HUDEP-2 (cell line): ENCODE results near the gene JMJD1C.
"Not testable (repeated sequence)": the region's sequence is repeated elsewhere in the genome, so short reads cannot be mapped to it uniquely, and the experiment has no call there.

Experiments used
- DNase-seq, 76 experiments: peaks; one replicate each; lab custom pipeline; 2025; ENCODE audit not compliant: unreplicated experiment in 76 of 76; lab: John Stamatoyannopoulos, UW

JMJD1C gene

DNA sequence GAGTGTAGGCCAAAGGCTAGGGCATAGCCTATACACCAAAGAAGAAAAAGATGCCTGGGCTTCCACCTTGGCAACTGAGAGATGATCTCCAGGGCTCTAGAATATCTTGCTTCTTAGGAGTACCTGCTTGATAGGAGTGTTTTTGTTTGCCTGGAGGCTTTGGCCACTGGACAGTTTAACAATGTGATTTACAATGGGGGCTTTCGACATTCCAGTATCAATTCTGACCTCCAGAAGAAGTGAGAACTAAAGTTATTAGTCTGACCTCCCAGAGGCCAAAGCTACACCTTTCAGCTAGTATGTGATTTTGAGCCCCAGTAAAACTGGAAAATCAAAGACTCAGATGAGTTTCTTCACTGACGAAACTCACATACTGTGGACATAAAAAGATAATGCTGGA is 96.1 kb downstream of the JMJD1C start:
- DNase-seq: no peak

- DNase-seq: no peak
Measured at GRCh38 chr10:63368365-63368764, 97.4 kb downstream of the JMJD1C start.

- DNase-seq: no peak
Measured at GRCh38 chr10:63366933-63367332, 98.8 kb downstream of the JMJD1C start.

DNA sequence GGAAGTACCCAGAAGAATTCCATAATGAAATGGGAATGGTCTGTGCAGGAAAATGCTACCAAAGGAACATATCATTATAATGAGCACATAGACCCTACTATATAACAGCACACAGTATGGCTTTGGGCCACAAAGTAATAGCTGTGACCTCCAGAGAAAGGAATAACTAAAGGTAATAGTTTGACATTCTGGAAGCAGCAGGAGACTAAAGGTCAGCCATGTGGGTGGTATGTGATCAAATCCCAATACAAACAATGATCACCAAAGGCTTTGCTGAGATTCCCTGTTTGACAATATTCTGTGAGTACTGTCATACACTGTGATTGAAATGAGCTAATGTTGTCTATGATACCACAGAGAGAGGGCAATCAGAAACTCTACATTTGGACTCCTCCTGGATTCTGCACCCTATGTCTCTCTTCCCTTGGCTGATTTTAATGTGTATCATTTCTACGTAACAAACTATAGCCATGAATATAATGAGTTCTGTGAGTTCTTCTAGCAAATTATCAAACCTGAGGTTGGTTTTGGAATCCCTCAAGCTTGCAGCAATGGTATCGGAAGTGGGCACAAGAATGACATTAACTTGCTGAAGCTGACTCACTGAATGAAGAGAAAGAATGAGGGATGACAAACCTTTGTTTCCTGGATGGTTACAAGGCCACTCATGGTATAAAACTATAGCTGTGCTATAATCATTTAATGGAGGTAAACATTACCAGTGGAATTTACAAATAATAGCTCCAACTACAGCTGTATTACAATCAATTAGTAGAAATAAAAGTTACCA is 99.6 kb downstream of the JMJD1C start:
- no peak for DNase-seq

- DNase-seq: no peak
Measured at GRCh38 chr10:63364918-63365317, 100.9 kb downstream of the JMJD1C start.

GRCh38 chr10:63363951-63364350 is 101.8 kb downstream of the JMJD1C start:
- no peak for DNase-seq

- DNase-seq: no peak
Measured at GRCh38 chr10:63355682-63356081, 110.1 kb downstream of the JMJD1C start.

- DNase-seq: no peak
Measured at GRCh38 chr10:63352976-63353375, 112.8 kb downstream of the JMJD1C start.

GRCh38 chr10:63348245-63348850 is 117.4 kb downstream of the JMJD1C start:
- DNase-seq: no peak

DNA sequence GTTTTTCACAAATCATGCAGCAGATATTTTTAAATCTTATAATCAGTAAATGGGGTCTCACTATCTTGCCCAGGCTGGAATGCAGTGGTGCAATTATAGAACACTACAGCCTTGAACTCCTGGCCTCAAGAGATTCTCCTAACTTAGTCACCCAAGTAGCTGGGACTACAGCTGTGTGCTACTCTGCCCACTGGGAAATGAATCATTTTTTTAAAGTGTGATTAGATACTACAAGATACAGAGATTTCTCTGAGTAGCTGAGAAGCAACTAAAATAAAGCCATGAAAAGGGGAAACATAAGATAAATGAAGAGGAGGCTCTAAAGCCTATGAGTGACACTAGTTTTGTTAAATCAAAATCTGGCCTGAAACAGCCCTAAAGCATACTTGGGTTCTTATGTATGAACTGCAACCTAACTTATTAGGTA is 119.7 kb downstream of the JMJD1C start:
- no peak for DNase-seq

DNA sequence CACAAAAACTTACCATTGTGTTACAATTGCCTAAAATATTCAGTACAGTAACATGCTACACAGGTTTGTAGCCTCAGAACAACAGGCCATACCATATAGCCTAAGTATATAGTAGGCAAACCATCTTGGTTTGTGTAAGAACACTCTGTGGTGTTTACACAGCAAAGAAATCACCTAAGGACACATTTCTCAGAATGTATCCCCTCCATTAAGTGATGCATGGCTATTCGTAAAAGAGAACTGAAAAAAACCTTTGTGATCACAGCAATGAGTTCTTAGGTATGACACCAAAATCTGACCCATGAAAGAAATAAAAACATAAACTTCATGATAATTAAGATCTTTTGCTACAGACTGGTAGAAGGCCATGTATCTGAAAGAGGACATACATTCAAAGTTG is 121.5 kb downstream of the JMJD1C start:
- no peak for DNase-seq

GRCh38 chr10:63343476-63343875 is 122.3 kb downstream of the JMJD1C start:
- no peak for DNase-seq

DNA sequence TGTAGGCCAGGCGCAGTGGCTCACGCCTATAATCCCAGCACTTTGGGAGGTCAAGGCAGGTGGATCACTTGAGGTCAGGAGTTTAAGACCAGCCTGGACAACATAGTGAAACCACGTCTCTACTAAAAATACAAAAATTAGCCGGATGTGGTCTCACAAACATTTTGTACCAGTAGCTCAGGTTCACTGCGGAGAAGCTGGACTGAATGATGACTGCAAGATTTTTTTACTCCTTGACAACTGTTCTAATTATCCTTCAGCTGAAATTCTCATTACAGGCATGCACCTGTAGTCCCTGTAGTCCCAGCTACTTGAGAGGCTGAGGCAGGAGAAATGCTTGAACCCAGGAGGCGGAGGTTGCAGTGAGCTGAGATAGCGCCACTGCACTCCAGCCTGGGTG is 126.1 kb downstream of the JMJD1C start:
- DNase-seq: not testable (repeated sequence)

- no peak for DNase-seq
Measured at GRCh38 chr10:63337455-63338251, 128.1 kb downstream of the JMJD1C start.

- DNase-seq: no peak
Measured at GRCh38 chr10:63331586-63331985, 134.2 kb downstream of the JMJD1C start.

- no peak for DNase-seq
Measured at GRCh38 chr10:63324495-63324854, 141.3 kb downstream of the JMJD1C start.

- DNase-seq: peak in 22 of 76 experiments; percentile 1 to 69 (median 29)
Measured at GRCh38 chr10:63323701-63324494, 141.9 kb downstream of the JMJD1C start.

DNA sequence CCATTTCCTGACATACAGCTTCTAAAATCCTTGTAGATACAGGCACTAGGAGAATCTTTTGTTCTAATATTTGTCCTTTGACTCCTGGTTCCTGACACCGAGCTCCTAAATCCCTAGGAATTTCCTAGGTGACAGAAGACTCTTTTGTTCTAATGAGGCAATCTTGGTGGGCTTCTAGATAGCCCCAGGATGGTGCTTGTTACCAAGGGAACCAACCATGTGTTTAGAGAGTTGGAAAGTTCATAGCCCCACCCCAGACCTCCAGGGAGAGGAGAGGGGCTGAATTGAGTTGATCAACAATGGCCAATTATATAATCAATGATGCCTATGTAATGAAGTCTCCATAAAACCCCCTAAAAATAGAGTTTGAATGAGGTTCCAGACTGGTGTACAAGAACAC is 145.1 kb downstream of the JMJD1C start:
- DNase-seq: no peak

DNA sequence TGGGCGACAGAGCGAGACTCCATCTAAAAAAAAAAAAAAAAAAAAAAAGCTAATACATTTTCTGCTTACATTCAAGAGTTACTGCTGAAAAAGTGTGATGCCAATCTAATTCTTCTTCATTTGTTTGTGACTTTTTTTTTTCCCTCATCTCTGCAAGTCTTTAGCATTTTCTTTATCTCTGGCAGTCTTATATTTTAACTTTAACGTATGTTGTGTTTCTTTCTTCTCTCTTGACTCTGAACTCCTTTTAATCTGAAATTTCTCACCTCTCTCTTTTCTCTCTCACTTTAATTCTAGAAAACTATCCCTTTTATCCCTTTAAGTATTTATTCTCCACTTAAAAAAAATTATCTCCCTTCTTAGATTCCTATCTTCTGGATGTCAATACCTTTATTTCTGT is 146.5 kb downstream of the JMJD1C start:
- DNase-seq: no peak

- DNase-seq: no peak
Measured at GRCh38 chr10:63318491-63318890, 147.3 kb downstream of the JMJD1C start.

GRCh38 chr10:63314020-63314419 is 151.8 kb downstream of the JMJD1C start:
- DNase-seq: no peak
